Suprapubic skin (tissue), 4 donors: ENCODE results near the gene DGKH. TPM values are rescaled to one million over a fixed set of nuclear protein-coding genes. Genes with fewer than 3 reads are reported as not detected.
A peak's percentile ranks its signal among the peaks of the same experiment; 100 is the strongest.

Experiments
- DNase-seq, 2 donors: peaks; one replicate each; pipeline ENCODE4 v3.0.0-alpha.2; 2019; ENCODE audit warnings: low spot score in 2 of 2
- H3K27ac ChIP-seq: fragments of 200-600 bp; sonication (generic); one replicate; pipeline ENCODE4 v1.5.1; 2019
- H3K27me3 ChIP-seq: fragments of 200-600 bp; sonication (generic); one replicate; pipeline ENCODE4 v1.5.1; 2019
- H3K36me3 ChIP-seq: fragments of 200-600 bp; sonication (generic); one replicate; pipeline ENCODE4 v1.5.1; 2019
- H3K4me1 ChIP-seq: fragments of 200-600 bp; sonication (generic); one replicate; pipeline ENCODE4 v1.5.1; 2019
- H3K4me3 ChIP-seq: fragments of 200-600 bp; sonication (generic); one replicate; pipeline ENCODE4 v1.5.1; 2019; ENCODE audit warnings: mild to moderate bottlenecking
- H3K9me3 ChIP-seq: fragments of 200-600 bp; sonication (generic); one replicate; pipeline ENCODE4 v1.5.1; 2019
- EP300 ChIP-seq: sonication (generic); formaldehyde crosslinking; IDR thresholded peaks from one replicate; pipeline ENCODE4 v1.6.1; 2017; ENCODE audit warnings: antibody characterized with exemption
- POLR2A ChIP-seq, 2 donors: fragments of 450-650 bp; IDR thresholded peaks; one replicate each; pipeline ENCODE4 v1.6.1; 2017; ENCODE audit warnings: antibody characterized with exemption in 2 of 2, mild to moderate bottlenecking in 2 of 2, moderate library complexity in 2 of 2
- POLR2AphosphoS5 ChIP-seq, 3 donors: sonication (generic); formaldehyde crosslinking; IDR thresholded peaks; one replicate each; pipeline ENCODE4 v1.6.1; 2017; ENCODE audit warnings: antibody characterized with exemption in 3 of 3
- whole genome bisulfite sequencing: methylation state at CpG from one replicate; pipeline ENCODE4 v1.1.5; 2018; 5-methylcytosine and 5-hydroxymethylcytosine counted together
- total RNA-seq, 4 donors: library from RNA; depleted of rRNA; stranded (reverse); fragments of >200 nt; gene quantifications; one replicate each; pipeline ENCODE4 v1.1.0, GENCODE V29; 2016
- TF ChIP-seq, protein P1 (sequence below), 2 donors: fragments of 200-600 bp in 1 of 2; fragments of 450-650 bp in 1 of 2; sonication (generic) in 1 of 2; IDR thresholded peaks; one replicate each; pipeline ENCODE4 v1.5.1; 2016 to 2019; ENCODE audit warnings: antibody characterized with exemption in 2 of 2, mild to moderate bottlenecking in 1 of 2, moderate library complexity in 1 of 2

The DGKH gene
- total RNA-seq, 4 donors from 2014 or later = 14.8 to 28.0 (median 16.9) TPM

DNA sequence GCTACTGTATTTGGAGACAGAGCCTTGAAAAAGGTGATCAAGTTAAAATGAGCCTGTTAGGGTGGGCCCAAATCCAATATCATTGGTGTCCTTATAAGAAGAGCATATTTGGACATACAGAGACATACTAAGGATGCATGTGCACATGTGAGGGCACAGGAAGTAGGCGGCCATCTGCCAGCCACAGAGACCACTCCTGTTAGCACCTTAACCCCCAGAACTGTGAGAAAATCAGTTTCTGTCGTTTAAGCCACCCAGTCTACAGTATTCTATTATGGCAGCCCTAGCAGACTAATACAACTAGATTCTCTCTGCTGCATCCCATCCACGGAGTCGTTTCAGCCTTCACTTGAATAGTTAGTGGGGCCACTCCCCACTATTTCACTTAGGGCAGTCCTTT lies 39.4 kb upstream of the DGKH start:
- WGBS = 80% methylated on average over 4 of the region's 4 CpGs
- Histone ChIP-seq H3K36me3 (no peaks in the 10 kb centered on the region), H3K27me3 (no peaks in the 10 kb centered on the region), H3K27ac (no peak overlapping the region), H3K4me3 (no peak overlapping the region), H3K9me3 (no peaks in the 10 kb centered on the region), H3K4me1 (peaks cover 12% of the 10 kb centered on the region)
- DNase-seq = no peak
- no peak for TF ChIP-seq POLR2AphosphoS5 (IDR thresholded peaks at IDR 0.05)
- TF ChIP-seq POLR2A (IDR thresholded peaks at IDR 0.05) = no peak
- TF ChIP-seq, protein P1, sequence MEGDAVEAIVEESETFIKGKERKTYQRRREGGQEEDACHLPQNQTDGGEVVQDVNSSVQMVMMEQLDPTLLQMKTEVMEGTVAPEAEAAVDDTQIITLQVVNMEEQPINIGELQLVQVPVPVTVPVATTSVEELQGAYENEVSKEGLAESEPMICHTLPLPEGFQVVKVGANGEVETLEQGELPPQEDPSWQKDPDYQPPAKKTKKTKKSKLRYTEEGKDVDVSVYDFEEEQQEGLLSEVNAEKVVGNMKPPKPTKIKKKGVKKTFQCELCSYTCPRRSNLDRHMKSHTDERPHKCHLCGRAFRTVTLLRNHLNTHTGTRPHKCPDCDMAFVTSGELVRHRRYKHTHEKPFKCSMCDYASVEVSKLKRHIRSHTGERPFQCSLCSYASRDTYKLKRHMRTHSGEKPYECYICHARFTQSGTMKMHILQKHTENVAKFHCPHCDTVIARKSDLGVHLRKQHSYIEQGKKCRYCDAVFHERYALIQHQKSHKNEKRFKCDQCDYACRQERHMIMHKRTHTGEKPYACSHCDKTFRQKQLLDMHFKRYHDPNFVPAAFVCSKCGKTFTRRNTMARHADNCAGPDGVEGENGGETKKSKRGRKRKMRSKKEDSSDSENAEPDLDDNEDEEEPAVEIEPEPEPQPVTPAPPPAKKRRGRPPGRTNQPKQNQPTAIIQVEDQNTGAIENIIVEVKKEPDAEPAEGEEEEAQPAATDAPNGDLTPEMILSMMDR (IDR thresholded peaks at IDR 0.05) = no peak
- TF ChIP-seq EP300 = no peak

DNA sequence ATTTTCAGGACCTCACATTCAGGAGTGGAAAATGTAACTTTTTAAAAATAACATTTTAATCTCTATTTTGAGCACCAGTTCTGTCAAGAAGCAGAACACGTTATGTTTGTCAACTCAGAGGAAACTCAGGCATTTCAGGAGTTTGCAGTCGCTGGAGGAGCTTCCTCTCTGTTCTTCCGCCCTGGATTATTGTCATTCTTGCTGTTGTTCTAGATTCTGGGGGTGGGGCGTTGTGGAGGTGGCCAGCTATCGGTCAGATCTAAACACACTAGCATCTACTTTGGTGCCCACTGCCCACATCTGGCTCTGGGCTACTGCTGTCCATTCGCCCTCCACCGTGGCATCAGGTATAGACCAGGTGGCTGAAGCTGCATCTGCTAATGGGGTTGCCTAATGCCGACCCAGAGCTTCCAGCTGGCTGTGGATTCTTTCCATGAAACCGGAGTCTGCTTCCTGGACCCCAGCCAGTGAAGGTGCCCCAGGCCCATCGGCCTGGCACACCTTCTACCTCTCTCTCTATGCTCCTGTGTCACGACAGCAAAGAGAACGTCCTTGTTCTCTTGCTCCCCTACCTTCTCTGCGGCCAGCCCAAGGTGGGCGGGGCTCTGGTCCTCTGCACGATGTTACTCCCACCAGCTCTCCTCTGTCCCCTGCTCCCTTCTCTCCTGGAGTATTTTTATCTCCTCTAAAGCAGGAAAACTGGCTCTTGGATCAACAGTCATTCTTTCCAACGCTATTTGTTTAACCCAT lies 36.7 kb upstream of the DGKH start:
- Histone ChIP-seq H3K4me3 (peak overlapping the region; percentile 33), H3K36me3 (no peaks in the 10 kb centered on the region), H3K27ac (no peak overlapping the region), H3K27me3 (no peaks in the 10 kb centered on the region), H3K9me3 (no peaks in the 10 kb centered on the region), H3K4me1 (peaks cover 12% of the 10 kb centered on the region)
- TF ChIP-seq EP300 (no peak), POLR2A (IDR thresholded peaks at IDR 0.05) (no peak)
- WGBS = 35% methylated on average over 16 of the region's 16 CpGs
- no peak for DNase-seq

DNA sequence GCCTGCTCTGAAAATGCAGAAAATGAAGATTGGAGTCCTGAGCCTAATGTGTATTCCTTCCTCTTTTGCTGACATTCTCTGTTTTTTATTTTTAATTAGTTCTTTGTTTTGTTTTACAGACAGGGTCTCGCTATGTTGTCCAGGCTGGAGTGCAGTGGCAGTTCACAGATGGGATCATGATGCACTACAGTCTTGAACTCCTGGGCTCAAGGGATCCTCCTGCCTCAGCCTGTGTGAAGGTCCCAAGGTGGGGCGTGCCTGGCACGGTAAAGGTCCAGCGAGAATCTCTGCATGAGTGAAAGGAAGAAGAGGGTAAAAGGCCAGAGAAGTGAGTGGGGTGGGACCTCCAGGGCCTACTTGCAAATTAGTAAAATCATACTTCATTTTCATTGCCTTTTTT lies 34.3 kb upstream of the DGKH start:
- TF ChIP-seq, protein P1 (IDR thresholded peaks at IDR 0.05) = no peak
- TF ChIP-seq POLR2AphosphoS5 (IDR thresholded peaks at IDR 0.05) (no peak), POLR2A (IDR thresholded peaks at IDR 0.05) (no peak), EP300 (no peak)
- H3K9me3 ChIP-seq = no peaks in the 10 kb centered on the region
- WGBS = 90% methylated on average over 4 of the region's 4 CpGs
- H3K4me1 ChIP-seq = peaks cover 12% of the 10 kb centered on the region
- no peak overlapping the region for H3K4me3 ChIP-seq
- H3K36me3 ChIP-seq = no peaks in the 10 kb centered on the region
- no peak for DNase-seq
- no peaks in the 10 kb centered on the region for H3K27me3 ChIP-seq
- no peak overlapping the region for H3K27ac ChIP-seq

DNA sequence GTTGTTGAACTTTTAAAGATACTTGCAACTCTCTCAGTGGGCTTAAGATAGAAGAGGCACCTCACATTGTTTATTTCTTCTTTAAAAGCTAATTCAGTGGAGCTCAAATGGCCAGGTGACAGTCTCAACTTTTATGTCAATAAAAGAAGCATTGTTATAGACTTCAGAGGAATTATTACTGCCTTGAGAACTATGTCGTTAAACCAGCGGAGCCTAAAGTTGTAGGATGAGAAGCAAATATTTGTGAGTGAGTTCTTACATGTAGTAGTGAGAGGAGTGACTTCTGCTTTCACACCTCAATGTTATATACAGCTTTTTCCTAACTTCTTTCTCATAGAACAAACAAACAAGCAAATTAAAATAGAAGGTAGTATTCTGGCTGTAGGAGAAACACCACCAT lies 31.2 kb upstream of the DGKH start:
- TF ChIP-seq POLR2AphosphoS5 (IDR thresholded peaks at IDR 0.05) (no peak), EP300 (no peak), POLR2A (IDR thresholded peaks at IDR 0.05) (no peak)
- TF ChIP-seq, protein P1 (IDR thresholded peaks at IDR 0.05) = no peak
- DNase-seq = no peak

DNA sequence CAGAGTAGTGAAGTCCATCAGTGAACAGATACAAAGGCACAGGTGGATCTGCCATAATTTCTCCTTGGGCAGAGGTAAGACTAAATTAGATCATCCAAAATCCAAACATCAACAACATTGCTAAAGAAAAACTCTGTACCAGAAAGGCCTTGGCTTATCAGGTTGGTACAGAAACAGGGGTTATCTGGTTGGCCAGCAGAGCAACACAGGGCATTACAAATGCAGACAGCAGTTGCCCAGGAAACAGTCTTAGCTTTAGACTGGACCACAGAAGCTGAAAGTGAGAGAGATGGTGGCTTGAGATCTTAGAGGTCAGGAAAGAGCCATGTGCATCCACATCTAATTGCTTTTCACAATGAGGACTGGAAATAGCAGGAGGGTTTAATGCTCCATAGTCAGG lies 26.6 kb upstream of the DGKH start:
- Histone ChIP-seq H3K27me3 (no peaks in the 10 kb centered on the region), H3K4me1 (peaks cover 4% of the 10 kb centered on the region), H3K27ac (no peak overlapping the region), H3K4me3 (no peak overlapping the region), H3K9me3 (no peaks in the 10 kb centered on the region), H3K36me3 (no peaks in the 10 kb centered on the region)
- TF ChIP-seq POLR2A (IDR thresholded peaks at IDR 0.05) (no peak), EP300 (no peak), POLR2AphosphoS5 (IDR thresholded peaks at IDR 0.05) (no peak)
- TF ChIP-seq, protein P1 (IDR thresholded peaks at IDR 0.05) = no peak
- no peak for DNase-seq

More for the DNA sequence above, 31.2 kb upstream of the DGKH start:
- H3K9me3 ChIP-seq = no peaks in the 10 kb centered on the region
- no peak overlapping the region for H3K27ac ChIP-seq
- H3K36me3 ChIP-seq = no peaks in the 10 kb centered on the region
- H3K27me3 ChIP-seq = no peaks in the 10 kb centered on the region
- no peak overlapping the region for H3K4me3 ChIP-seq
- WGBS = 50% methylated on average over 2 of the region's 2 CpGs
- peaks cover 1% of the 10 kb centered on the region for H3K4me1 ChIP-seq
